Stomach (tissue), 4 donors: ENCODE data around the gene RPTOR.

Source experiments
- CTCF ChIP-seq, 7 experiments: fragments of 450-650 bp in 4 of 7; fragments of 200-600 bp in 3 of 7; sonication (generic) in 3 of 7; IDR thresholded peaks; one replicate each; pipeline ENCODE4 v1.5.1; 2016 to 2019; ENCODE audit warnings: antibody characterized with exemption in 7 of 7, control low read depth in 2 of 7, mild to moderate bottlenecking in 1 of 7
- POLR2AphosphoS5 ChIP-seq, 3 donors: sonication (generic); formaldehyde crosslinking; IDR thresholded peaks; one replicate each; pipeline ENCODE4 v1.6.1; 2016; ENCODE audit warnings: antibody characterized with exemption in 3 of 3

- TF ChIP-seq CTCF (IDR thresholded peaks at IDR 0.05) (no peak), POLR2AphosphoS5 (IDR thresholded peaks at IDR 0.05) (no peak)
These were observed 216.7 kb downstream of the RPTOR start for GRCh38 chr17:80761110-80761871.
